GM21526 (cell line): Measurements from ENCODE around the gene INTS4.
"Not testable (repeated sequence)": the region's sequence is repeated elsewhere in the genome, so short reads cannot be mapped to it uniquely, and the experiment has no call there.

Experiments
- ATAC-seq: cut with Tn5 transposase; IDR thresholded peaks from one replicate; pipeline ENCODE4 v1.9.1; 2021; ENCODE audit warnings: moderate library complexity; ENCODE audit not compliant: unreplicated experiment, low FRiP score

The INTS4 gene, protein sequence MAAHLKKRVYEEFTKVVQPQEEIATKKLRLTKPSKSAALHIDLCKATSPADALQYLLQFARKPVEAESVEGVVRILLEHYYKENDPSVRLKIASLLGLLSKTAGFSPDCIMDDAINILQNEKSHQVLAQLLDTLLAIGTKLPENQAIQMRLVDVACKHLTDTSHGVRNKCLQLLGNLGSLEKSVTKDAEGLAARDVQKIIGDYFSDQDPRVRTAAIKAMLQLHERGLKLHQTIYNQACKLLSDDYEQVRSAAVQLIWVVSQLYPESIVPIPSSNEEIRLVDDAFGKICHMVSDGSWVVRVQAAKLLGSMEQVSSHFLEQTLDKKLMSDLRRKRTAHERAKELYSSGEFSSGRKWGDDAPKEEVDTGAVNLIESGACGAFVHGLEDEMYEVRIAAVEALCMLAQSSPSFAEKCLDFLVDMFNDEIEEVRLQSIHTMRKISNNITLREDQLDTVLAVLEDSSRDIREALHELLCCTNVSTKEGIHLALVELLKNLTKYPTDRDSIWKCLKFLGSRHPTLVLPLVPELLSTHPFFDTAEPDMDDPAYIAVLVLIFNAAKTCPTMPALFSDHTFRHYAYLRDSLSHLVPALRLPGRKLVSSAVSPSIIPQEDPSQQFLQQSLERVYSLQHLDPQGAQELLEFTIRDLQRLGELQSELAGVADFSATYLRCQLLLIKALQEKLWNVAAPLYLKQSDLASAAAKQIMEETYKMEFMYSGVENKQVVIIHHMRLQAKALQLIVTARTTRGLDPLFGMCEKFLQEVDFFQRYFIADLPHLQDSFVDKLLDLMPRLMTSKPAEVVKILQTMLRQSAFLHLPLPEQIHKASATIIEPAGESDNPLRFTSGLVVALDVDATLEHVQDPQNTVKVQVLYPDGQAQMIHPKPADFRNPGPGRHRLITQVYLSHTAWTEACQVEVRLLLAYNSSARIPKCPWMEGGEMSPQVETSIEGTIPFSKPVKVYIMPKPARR

DNA sequence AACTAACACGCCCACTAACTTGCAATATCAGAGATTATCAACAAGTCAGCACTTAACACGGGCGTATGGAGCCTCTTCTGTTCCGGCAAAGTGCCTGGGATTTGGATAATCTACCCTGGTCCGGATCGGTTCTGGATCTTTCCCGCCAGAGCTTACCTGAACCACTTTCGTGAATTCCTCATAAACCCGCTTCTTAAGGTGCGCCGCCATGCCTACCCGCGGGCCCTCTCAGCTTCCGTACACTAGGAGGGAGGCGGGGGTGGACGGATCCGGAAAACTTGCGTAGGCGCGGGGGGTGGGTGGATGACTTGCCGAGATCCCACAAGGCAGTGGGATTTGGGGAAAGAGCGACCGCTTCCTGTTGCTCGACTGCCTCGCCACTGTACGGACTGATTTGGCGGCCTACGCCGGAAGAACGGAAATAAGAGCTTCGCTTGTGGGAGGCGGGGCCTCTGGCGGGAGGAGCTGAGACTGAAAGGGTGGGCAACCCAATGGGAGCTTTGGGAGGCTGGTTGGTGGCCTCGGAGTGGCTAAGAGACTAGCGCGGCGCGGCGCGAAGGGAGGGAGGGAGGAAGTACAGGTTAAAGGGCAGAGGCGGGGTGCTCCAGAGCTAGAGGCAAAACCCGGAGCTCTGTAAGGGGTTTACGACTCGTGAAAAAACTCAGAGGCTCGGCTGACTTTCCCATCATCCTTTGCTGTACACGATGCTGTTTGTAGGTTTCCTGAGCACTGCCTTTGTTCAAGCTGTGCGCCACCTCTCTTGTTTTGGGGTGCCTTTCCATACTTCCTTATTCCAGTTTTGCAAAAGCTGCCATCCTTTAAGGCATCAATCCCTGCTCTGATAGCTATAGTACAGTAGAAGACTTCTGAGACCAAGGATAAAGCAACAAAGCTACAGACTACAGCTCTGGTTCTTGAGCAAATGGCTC is at the start of gene INTS4:
Gene INTS4 (minus strand): TSS at position 235 of the 929 bp plus-strand sequence. CDS start 25 bp downstream, at position 210.
- peak; percentile 99 for ATAC-seq

DNA sequence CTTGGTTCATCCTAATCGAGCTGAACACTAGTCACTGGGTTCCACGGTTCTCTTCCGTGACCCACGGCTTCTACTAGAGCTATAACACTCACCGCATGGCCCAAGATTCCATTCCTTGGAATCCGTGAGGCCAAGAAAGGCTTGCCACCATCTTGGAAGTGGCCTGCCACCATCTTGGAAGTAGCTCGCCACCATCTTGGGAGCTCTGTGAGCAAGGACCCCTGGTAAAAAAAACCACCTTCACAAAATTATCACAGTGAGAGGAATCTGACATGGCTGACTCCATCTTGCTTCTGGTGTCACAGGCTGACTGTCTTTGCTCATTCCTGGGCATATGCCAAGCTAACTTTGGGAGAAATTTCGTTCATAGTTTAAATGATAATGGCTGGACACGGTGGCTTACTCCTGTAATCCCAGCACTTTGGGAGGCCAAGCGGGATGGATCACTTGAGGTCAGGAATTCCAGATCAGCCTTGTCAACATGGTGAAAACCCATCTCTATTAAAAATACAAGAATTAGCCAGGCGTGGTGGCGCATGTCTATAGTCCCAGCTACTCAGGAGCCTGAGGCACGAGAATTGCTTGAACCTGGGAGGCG is 47.5 kb upstream of the INTS4 start:
- ATAC-seq, result no peak

DNA sequence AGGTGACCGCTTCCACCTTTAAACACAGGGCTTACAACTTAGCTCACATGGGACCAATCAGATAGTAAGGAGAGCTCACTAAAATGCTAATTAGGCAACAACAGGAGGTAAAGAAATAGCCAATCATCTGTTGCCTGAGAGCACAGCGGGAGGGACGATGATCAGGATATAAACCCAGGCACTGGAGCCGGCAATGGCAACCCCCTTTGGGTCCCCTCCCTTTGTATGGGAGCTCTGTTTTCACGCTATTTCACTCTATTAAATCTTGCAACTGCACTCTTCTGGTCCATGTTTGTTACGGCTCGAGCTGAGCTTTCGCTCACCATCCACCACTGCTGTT is 46.9 kb upstream of the INTS4 start:
- not testable (repeated sequence) for ATAC-seq

DNA sequence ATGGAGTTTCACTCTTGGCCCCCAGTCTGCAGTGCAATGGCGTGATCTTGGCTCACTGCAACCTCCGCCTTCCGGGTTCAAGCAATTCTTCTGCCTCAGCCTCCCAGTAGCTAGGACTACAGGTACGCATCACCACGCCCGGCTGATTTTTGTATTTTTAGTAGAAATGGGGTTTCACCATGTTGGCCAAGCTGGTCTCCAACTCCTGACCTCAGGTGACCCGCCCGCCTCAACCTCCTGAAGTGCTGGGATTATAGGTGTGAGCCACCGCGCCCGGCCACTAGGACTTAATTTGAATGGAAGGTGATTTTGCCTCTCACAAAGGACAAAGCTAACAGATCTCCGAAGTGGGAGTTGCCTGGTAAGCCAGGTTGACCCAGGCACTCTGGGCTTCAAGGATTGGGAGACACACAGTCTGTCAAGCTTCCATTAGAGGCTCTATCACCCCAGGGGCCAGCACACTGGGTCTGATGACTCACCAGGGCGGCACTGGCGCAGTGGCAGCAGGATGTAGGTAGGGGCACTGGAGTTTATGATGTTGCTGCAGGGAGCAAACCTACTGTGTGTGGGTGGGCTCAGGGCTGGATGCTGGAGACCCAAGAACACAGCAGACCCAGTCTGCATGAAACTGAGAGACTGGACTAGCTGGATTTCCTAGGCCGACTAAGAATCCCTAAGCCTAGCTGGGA is 46.4 kb upstream of the INTS4 start:
- no peak for ATAC-seq

DNA sequence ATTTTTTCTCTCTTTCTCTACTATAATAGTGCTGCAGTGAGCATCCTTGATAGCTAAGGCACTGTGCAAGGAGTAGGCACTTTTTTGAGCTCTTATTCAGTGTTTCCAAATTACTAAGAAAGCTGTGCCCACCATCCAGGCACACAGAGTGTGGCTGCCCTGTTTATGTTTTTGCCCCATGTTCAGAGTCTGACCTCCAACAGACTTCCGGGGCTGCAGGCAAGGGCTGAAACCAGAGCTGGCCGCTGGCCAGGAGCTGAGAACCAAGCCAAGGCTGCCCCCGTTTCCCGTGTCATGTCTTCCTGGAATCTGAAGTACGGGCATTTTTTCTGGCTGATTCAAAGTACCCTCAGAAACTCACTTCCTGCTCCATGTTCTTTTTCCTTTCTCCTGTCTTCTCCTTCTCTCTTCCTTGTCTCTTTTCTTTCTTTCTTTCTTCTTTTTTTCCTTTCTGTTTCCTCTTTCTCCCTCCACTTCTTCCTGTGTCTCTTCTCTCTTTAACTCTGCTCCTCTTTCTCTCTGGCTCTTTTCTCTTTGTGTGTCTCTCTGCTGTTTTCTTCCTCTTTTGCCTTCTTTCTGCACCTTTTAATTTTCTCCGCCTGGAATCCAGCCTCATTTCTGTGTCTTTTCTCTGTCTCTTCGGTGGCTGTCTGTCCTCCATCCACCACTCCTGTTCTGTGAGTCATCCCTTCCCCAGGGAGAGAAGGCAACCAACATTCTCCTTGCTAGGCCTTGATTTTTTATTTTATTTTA is 45.6 kb upstream of the INTS4 start:
- no peak for ATAC-seq

DNA sequence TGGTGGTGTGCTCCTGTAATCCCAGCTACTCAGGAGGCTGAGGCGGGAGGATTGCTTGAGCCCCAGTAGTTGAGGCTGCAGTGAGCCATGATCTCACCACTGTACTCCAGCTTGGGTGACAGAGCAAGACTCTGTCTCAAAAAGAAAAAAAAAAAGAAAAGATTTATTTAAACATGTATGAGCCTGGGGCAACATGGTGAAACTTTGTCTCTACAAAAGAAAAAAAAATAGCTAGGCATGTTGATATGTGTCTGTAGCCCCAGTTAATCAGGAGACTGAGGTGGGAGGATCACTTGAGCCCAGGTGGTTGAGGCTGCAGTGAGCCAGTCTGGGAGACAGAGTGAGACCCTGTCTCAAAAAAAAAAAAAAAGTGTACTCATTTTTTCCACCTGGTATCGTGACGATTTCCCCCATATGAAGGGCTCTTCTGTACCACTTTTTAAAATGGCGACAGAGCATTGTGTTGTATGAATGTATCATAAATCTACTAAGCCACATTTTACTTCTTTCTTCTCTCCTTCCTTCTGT is 45.0 kb upstream of the INTS4 start:
- no peak for ATAC-seq

DNA sequence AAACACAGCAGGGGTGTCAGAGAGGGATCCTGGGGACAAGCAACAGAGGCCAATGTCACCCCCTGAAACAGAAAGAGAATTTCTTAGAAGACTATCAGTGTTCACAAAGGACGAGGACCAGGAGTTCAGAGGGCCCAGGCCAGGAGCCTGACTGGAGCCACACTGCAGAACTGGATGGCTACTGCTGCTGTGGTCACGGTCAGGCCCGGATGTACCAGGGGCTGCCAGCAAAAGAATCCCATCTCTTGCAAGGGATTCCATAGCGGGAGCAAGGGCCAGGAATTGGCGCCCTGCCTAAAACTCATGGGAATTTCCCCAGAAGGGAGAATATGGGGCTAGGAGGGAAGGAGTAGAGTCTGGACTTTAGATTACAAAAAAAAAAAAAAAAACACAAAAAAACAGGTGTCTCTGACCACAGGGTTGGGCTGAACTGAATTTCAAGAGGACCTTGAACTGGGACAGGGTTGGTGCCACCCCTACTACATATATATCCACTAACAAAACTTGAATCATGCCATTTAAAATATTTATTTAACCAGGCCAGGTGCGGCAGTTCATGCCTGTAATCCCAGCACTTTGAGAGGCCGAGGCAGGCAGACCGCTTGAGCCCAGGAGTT is 44.3 kb upstream of the INTS4 start:
- no peak for ATAC-seq

DNA sequence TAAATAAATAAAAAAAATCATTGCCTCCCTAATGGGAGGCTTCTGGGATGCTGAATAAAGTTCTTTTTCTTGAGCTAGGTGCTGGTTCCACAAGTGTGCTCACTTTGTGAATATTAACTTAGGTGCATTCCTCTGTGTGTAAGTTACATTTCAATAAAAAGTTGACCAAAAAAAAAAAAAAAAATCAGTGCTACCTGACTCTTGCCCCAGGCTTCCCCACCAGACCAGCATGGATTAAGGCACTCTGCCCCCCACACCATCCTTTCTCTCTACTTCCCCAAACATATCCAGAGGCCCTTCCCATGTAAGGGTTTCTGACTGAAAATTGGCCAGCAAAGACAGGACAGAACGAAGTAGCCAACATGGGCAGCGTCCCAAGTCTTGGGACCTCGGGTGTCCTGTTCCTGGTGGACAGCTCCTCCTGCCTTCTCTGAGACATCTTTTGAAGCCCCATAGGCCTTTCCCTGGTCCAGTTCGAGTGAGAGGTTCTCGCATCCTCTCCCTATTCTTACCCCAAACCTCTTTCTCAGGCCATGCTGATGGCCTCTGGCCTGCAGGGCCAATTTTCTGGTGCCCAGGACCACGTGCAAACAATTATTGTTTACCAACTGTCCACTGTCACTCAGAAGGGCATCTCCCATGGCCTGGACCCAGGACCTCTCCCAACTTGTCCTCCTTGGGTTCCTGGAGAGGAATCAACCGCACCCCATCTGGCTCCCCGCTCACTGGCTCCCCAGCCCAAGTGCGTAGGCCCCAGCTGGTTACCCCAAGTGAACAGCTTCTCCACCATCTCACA is 43.6 kb upstream of the INTS4 start:
- no peak for ATAC-seq

DNA sequence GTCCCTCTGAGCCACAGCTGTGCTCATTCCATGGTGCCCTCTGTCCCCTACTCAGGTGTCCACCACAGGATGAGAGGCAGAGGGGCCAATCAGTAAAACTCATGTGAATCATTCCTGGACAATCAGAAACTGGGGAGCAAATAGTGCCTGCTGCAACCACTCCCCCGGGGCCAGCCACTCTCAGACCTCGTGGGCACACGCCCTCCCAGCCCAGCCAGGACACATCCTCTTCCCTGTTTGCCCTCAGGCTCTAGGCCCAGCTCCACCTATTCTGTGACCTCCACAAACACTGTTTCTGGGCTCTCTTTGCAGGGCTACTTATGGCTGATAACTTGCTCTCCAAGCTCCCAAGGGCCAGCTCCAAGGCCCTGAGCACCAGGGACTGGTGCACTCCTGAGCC is 42.6 kb upstream of the INTS4 start:
- ATAC-seq, result no peak

DNA sequence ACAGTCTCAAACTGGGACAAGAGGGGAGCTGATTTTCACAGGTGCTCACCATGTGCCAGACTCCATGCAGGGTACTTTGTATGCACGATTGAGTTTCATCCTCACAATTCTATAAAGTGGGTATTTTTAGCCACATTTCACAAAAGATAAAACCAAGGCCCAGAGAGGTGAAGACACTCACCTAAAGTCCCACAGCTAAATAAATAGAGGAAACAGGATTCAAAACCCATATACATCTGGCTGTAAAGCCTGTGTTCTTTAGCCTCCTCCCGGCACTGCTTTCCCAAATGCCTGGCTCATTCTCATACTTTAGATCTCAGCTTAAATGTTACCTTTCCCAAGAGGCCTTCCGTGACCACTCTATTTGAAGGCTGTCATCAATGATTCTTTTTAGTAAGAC is 41.8 kb upstream of the INTS4 start:
- no peak for ATAC-seq

DNA sequence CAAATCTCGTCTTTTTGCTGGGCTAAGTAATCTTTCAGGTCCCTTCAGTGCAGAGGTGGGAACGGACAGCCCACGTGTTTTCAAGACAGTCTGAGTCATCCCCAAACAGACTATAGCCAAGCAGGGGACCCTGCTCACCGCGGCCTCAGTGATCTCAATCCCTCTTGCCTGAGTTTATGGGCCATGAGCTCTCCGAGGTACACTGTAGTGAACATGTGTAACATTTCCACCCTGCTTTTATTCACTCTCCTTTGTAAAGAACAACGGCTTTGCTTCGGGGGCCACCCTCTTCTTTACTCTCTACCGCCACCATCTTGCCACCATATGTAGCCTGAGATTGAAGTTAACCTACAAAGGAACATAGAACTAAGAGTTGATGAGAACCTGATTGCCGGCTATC is 40.2 kb upstream of the INTS4 start:
- ATAC-seq, result no peak

DNA sequence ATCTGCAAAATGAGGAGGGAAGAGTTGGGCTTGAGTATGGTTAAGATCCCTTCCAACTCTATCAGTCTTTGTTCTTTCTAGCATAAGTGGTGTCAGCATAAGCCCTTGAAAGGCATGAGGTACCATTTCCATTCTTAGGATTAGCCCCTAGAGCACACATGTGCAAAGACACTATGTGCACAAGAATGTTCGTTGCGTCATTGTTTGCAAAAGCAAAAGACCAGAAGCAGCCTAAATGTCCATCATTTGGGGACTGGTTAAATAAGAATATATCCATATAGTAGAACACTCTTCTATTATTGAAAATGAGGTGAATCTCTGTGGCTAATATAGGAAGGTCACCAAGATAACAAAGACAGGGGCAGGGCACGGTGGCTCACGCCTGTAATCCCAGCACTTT is 38.6 kb upstream of the INTS4 start:
- no peak for ATAC-seq

DNA sequence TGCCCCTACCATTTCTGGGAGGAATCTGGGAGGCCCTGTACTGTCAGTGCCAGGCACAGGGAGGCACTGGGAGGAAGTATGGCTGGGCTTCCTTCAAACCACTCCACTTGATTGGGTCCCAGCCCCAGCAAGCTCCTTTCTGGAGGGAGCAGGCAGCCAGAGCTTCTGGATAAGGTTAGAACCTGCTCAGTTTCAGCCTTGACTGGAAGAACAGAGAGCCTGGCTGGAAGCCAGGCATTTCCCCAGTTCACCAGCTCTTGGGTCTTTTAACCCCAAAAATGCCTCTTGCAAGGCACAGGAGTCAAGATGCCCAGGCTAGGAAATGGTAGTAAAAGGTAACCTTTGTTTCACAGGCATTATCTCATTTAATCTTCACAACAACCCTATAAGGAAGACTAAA is 37.6 kb upstream of the INTS4 start:
- ATAC-seq, result no peak

DNA sequence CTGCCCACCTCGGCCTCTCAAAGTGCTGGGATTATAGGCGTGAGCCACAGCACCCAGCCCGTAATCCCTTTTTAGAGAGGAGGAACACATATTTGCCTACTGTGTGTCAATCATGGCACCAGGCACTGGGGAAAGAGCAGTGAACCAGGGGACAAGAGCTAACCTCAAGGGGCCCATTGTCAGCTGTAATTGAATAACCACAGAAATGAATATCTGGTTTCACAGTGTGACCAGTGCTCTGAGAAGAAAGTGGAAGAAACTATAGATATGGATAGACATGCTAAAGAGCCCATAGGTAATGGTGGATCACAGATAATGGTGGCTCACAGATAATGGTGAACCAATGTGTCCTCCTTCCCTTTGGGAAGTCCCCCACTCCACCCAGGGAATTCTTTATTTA is 37.2 kb upstream of the INTS4 start:
- no peak for ATAC-seq

DNA sequence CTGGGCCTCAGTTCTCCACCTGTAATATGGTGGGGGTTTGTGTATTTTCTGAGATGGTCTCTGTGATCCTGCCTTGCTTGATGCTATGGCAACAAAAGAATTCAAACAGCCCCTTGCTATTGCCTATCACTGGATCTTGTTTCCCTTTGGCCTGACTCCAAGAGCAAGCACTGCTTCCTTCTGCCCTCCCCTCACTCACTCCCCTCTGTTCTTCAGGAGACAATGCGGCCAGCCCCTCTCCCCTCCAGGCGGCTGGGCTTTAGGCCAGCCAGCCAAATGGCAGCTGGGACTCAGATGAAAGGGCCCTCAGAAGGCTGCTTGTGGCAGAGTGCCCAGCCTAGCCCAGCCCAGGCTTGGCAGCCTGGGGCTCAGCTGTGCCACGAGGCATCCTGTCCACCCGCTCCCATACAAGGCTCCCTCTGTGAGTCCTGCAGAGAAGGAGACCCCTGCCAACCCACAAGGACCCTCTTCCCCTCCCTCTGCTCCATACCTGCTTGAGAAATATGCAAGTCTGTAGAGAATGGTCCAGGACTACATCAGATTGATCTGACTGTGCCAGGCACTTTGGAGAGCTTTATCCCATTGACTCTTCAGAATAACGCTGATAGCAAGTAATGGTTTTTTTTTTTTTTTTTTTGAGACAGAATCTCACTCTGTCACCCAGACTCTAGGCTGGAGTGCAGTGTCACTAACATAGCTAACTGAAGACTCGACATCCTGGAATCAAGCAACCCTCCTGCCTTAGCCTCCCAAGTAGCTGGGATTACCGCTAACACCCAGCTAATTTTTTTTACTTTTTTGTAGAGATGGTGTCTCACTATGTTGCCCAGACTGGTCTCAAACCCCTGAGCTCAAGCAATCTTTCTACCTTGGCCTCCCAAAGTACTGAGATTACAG is 36.2 kb upstream of the INTS4 start:
- ATAC-seq, result no peak

DNA sequence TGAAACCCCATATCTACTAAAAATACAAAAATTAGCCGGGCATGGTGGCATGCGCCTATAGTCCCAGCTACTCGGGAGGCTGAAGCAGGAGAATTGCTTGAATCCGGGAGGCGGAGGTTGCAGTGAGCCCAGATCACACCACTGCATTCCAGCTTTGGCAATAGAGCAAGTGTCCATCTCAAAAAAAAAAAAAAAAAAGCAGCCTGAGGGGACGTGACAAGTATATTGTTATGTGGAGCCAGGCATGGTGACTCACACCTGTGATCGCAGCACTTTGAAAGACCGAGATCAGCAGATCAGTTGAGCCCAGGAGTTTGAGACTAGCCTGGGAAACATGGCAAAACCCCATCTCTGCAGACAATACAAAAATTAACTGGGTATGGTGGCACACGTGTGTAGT is 34.0 kb upstream of the INTS4 start:
- ATAC-seq, result not testable (repeated sequence)
